Fibroblast of mammary gland (primary cell): ENCODE results near the gene ICE1.
"Not testable (repeated sequence)": the region's sequence is repeated elsewhere in the genome, so short reads cannot be mapped to it uniquely, and the experiment has no call there.

Source experiments
- DNase-seq: peaks from one replicate; pipeline ENCODE4 v3.0.0-alpha.2; 2010; ENCODE audit warnings: low read depth
- H3K4me3 ChIP-seq: 2 replicates; pipeline ENCODE4 v1.5.1; 2011; ENCODE audit warnings: low read depth, mild to moderate bottlenecking, low read length, moderate library complexity; ENCODE audit not compliant: control insufficient read depth
- CTCF ChIP-seq: conservative IDR thresholded peaks from 2 replicates; pipeline ENCODE4 v1.5.1; 2011; ENCODE audit warnings: low read depth, low read length, inconsistent platforms; ENCODE audit not compliant: control insufficient read depth, insufficient read depth

ICE1 gene

GRCh38 chr5:5387192-5387591 is 35.3 kb upstream of the ICE1 start:
- TF ChIP-seq CTCF: no peak
- H3K4me3 ChIP-seq: no peak overlapping the region
- DNase-seq: no peak

- no peak overlapping the region for H3K4me3 ChIP-seq
- peak; percentile 22 for DNase-seq
- no peak for TF ChIP-seq CTCF
Measured at GRCh38 chr5:5387777-5388176, 34.7 kb upstream of the ICE1 start.

GRCh38 chr5:5390121-5390869 is 32.2 kb upstream of the ICE1 start:
- peak; percentile 42 for DNase-seq
- H3K4me3 ChIP-seq: not testable (repeated sequence)

- not testable (repeated sequence) for H3K4me3 ChIP-seq, DNase-seq
Measured at GRCh38 chr5:5392504-5392903, 30.0 kb upstream of the ICE1 start.

GRCh38 chr5:5394384-5394986 is 28.0 kb upstream of the ICE1 start:
- peak; percentile 61 for TF ChIP-seq CTCF
- not testable (repeated sequence) for H3K4me3 ChIP-seq

GRCh38 chr5:5395093-5395492 is 27.4 kb upstream of the ICE1 start:
- DNase-seq, H3K4me3 ChIP-seq: not testable (repeated sequence)

More at GRCh38 chr5:5394384-5394986, 28.0 kb upstream of the ICE1 start:
- DNase-seq: peak; percentile 66

GRCh38 chr5:5398071-5398470 is 24.4 kb upstream of the ICE1 start:
- no peak overlapping the region for H3K4me3 ChIP-seq
- peak; percentile 21 for DNase-seq
- TF ChIP-seq CTCF: no peak

GRCh38 chr5:5401095-5401494 is 21.4 kb upstream of the ICE1 start:
- H3K4me3 ChIP-seq: no peak overlapping the region
- no peak for TF ChIP-seq CTCF
- no peak for DNase-seq
